Kidney epithelial cell (primary cell): Measurements from ENCODE around the gene CASKIN2. TPM values are rescaled to one million over a fixed set of nuclear protein-coding genes. Genes with fewer than 3 reads are reported as not detected.

Experiments used
- DNase-seq: peaks from one replicate; pipeline ENCODE4 v3.0.0-alpha.2; 2010; ENCODE audit warnings: low read depth
- H3K27me3 ChIP-seq: 2 replicates; pipeline ENCODE4 v1.6.0; 2011; ENCODE audit warnings: low read length; ENCODE audit not compliant: control insufficient read depth, insufficient read depth
- H3K36me3 ChIP-seq: 2 replicates; pipeline ENCODE4 v1.5.1; 2011; ENCODE audit warnings: low read length; ENCODE audit not compliant: control insufficient read depth, insufficient read depth
- H3K4me3 ChIP-seq: 2 replicates; pipeline ENCODE4 v1.5.1; 2011; ENCODE audit warnings: low read depth, mild to moderate bottlenecking, control low read depth, low read length
- CTCF ChIP-seq: IDR thresholded peaks from 2 replicates; pipeline ENCODE4 v1.5.1; 2011; ENCODE audit warnings: mild to moderate bottlenecking, moderate library complexity, low read length, control low read depth, inconsistent platforms; ENCODE audit not compliant: insufficient read depth, poor library complexity, severe bottlenecking
- total RNA-seq: library from RNA; depleted of rRNA; stranded (reverse); fragments of >200 nt; gene quantifications from 2 replicates; pipeline ENCODE4 v1.2.3, GENCODE V29; 2015

The CASKIN2 gene
- total RNA-seq, 1 donor from 2014 or later, result 14.7 TPM

- peaks cover 1% of the 10 kb centered on the region for H3K36me3 ChIP-seq
- no peak overlapping the region for H3K4me3 ChIP-seq
- H3K27me3 ChIP-seq, result no peaks in the 10 kb centered on the region
- no peak for TF ChIP-seq CTCF
- no peak for DNase-seq
Observed at GRCh38 chr17:75493476-75494129, 21.7 kb downstream of the CASKIN2 start.

- Histone ChIP-seq H3K27me3 (no peaks in the 10 kb centered on the region), H3K36me3 (no peaks in the 10 kb centered on the region), H3K4me3 (no peak overlapping the region)
- TF ChIP-seq CTCF, result no peak
- DNase-seq, result no peak
Observed at GRCh38 chr17:75492555-75493168, 22.7 kb downstream of the CASKIN2 start.

- no peak for TF ChIP-seq CTCF
- H3K27me3 ChIP-seq, result no peaks in the 10 kb centered on the region
- H3K4me3 ChIP-seq, result no peak overlapping the region
- no peaks in the 10 kb centered on the region for H3K36me3 ChIP-seq
- no peak for DNase-seq
Observed at GRCh38 chr17:75491680-75492079, 23.7 kb downstream of the CASKIN2 start.

- Histone ChIP-seq H3K36me3 (no peaks in the 10 kb centered on the region), H3K4me3 (no peak overlapping the region), H3K27me3 (no peaks in the 10 kb centered on the region)
- DNase-seq, result no peak
- no peak for TF ChIP-seq CTCF
Observed at GRCh38 chr17:75490953-75491649, 24.2 kb downstream of the CASKIN2 start.

- DNase-seq, result no peak
- Histone ChIP-seq H3K27me3 (no peaks in the 10 kb centered on the region), H3K36me3 (no peaks in the 10 kb centered on the region), H3K4me3 (no peak overlapping the region)
- TF ChIP-seq CTCF, result no peak
Observed at GRCh38 chr17:75490173-75490743, 25.1 kb downstream of the CASKIN2 start.
